ENCODE measurements around the gene PPP1CA.
"Not testable (repeated sequence)": the region's sequence is repeated elsewhere in the genome, so short reads cannot be mapped to it uniquely, and the experiment has no call there.

The PPP1CA gene

DNA sequence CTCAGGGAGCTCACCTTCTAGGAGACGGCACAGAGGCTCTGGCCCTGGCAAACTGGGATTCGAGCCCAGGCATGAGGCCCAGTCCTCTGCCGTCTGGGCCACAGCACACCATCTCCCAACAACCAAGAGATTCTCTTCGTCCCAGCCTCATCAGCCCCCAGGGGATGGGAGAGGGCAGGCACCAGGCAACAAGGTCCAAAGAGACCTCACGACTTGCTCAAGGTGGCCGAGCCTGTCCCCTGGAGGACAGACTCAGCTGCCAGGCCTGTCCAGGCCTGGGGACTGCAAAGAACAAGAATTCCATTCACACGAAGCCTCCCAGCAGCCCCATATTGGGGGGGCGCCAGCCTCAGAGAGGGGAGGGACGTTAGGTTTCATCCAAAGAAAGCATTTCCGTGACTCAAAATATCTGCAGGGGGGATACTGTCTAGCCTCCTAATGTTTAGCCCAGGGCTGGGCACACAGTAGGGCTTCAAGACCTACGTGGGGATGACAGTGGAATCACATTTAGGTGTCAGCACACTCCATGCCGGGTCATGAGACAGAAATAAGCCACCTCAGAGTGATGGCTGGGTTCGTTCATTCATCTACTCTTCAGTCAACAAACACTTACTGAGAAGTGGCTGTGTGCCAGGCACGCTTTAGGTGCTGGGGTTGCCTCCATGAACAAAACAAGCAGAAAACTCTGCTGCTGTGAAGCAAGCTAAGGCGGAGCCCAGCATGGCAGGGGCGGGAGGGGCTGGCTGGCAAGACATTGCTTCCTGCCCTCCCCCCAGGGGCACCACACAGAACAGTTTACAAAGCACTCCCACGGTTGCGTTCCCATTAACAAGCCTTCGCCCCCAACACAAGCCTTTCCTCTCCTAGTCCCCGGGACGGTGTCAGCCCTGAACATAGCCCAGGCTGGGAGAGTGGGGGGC is 15.0 kb upstream of the PPP1CA start:
- DNase-seq, result no peak

DNA sequence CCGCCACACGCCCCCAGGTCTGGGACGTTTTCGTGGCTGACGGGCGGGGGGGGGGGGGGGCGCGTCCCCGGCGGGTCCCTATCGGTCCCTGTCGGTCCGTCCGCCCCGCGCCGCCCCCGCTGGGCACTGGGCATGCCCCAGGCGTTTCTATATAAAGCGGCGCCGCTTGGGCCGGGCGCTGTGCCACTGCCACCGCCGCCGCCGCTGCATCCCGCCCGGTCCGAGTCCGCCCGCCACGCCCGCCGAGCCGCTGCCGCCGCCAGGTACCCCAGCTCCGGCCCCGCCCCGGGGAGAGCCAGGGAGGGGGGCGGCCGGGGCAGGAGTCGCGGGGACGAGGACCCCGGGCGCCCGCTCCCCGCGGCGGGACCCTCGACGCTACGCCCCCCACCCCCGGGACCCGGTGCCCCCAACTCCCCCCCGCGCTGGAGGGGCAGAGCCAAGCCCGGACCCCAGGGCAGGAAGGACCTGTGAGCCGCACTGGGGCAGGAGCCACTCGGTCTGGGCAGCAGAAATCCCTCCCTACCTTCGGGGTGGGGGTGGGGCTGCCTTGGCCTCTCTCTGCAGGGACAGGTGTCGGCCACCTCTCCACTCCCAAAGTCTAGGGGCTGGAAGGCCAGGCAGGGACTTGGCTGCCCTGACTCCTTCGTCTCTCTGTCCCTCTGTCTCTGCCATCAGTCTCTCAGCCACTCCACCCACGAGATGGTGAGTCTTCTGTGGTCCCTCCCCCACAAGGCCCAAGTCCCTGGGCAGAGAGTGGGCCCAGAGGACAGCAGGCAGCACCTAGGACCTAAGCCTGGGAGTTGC is 14.0 kb upstream of the PPP1CA start, which contains the start of gene CARNS1:
CARNS1 (plus strand) TSS at position 178 of the 804 bp plus-strand sequence; CDS start at position 700, 522 bp downstream.
- DNase-seq, result no peak

DNA sequence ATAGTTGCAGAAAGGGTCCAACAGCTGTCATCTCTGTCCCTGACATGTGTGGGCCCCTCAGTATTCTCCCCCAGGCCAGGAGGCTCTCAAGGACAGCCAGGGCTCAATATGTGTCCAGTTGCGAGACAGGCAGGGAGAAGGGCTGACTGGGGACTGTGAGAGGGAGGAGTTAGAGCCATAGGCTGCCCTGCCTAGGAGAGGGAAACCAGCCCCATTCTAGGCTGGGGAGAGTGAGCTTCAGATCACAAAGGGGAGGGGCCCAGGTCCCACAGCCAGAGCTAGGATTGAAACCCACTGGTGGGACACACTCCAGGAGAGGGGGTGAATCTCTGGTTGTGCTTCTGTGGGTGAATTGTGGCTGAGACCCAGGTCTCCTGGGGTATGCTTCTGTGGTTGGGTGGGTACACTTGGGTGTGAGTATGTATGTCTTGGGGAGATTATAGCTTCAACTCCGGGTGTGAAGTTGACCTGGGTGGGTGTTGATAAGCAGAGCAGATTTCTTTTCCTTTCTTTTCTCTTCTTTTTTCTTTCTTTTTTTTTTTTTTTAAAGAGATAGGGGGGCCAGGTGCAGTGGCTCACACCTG is 11.7 kb upstream of the PPP1CA start:
- no peak for DNase-seq

DNA sequence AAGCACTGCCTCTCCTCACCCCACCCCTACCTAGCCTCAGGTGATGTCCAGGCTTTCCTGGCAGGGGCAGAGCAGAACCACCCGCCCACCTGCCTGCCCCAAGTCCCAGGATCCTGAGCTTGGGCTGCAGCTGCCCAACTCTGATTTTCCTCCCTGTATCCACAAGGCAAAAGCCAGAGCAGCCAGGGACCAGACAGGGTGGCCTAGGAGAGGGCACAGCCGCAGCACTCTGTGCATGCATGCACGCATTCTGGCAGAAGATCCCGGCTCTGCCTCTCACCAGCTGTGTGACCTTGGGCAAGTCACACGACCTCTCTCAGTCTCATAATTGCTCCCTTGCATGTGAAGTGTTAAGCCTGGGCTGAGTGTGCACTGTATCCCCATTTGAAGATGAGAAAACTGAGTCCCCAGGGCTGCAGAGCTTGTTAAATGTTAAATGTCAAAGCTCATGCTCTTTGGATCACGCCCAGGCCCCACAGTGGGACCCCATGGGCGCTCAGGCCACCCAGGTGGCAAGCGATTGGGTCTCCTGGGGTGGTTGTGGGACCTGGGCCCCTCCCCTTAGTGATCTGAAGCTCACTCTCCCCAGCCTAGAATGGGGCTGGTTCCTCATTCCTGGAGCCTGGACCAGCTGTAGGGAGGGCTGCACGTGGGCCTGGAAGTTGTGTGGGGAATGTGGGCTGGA is 11.0 kb upstream of the PPP1CA start:
- DNase-seq, result no peak

DNA sequence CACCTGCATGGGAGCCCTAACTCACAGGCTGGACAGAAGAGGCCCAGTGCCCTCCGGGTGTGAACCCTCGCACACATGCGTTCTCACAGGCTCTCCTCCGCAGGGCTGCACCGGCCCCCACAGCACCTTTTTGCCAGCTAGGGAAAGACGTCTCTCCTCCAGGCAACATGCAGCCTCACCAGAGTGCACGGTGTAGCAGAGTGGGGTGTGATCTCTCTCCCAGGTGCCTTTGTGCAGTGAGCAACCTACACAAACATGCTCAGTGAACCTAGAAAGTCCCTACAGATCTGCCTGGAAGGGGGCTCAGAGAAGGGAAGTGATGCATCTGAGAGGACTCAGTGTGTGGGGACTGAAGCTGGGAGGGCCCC is 10.1 kb upstream of the PPP1CA start:
- no peak for DNase-seq

DNA sequence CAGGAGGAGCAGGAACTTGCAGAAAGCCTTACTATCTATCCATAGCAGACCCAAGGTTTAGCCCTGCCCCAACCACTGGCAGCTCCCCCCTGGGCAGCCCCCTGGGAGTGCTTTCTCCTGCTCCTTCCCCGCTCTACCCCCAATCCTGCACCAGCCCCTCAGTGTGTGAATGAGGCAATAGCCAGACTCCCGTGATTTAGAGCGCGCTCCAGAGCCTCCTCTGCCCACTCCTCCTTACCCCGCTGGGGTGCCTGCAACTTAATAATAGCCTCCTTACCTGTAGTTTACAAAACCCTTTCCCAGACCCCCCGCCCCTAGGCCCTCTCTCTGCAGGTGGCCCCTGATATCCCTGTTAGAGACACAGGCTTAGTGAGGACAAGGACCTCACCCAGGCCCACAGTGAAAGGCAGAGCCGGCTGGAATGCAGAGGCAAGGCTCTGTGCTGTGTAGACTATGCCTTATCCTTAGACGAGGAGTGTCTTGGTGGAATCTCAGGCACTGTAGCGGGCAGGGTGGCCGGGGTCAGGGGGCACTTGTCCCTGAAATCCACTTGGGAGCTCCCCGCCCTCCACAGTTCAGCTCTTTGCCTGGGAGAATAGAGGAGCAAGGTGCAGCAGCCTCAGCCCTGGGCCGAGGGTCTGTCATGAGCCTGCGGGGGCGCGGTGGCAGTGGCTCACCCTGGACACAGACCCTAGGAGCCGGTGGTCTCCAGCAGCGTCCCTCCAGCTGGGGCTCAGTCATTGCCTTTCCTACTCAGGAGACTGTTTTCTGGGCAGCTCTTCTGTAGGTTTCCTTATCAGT is 9.5 kb upstream of the PPP1CA start:
- DNase-seq, result no peak

DNA sequence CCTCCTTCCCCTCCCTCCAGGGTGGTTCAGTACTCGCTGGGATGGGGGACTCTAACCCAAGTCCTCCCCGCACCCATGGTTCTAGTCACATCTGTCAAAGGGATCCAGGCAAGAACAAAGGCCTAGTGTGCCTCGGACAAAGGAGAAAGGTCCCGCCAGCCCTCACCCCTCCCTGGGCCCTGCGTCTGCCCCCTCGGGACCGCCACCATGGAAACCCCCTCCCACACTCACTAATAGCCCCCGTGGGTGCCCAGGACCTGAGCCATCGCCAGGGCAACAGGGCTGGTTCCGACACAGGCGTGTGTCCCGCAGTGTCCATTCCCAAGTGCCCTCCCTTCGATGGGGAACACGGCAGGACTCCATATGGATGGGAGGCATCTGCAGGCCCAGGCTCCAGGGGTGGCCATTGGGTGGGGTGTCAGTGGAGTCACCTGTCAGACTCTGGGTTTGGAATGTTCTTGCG is 8.7 kb upstream of the PPP1CA start:
- no peak for DNase-seq

DNA sequence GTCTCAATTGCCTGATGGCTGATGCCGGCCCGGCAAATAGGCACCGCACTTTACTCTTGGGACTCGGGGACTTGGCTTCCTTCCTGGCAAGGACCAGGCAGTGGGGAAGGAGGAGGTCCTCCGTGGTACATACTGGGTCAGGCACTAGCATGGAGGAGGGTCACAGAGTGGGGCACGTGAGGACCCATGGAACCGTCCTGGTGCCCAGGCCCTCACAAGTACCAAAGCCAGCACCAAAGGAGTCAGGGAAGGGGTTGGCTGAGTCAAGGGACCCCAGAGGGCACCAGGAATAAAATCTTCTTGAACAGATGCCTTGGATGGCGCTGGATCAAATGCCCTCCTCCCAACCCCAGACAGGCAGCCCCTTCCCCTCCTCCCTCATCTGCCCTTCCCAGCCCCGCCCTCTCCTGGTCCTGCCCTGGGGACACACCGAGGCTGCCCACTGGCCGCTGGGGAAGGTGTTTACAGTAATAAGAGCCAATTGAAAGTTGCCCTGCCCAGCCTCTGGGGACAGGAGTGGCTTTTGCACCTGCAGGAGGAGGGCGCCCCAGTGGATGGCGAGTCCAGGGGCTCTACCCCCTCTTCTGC is 8.2 kb upstream of the PPP1CA start:
- peak; percentile 74 to 78 for DNase-seq

DNA sequence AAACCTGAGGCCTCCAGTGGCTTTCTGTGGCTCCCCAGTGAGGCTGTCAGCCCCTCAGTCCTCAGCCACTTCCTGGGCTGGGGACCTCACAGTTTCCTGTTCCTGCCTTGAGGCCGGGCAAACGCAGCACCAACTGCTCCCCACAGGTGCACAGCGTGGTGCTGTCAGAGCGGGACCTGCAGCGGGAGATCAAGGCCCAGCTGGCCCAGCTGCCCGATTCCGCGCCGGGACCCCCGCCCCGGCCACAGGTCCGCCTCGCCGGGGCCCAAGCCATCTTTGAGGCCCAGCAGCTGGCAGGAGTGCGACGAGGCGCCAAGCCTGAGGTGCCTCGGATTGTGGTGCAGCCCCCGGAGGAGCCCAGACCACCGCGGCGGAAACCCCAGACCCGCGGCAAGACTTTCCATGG is 7.6 kb upstream of the PPP1CA start:
- no peak for DNase-seq

DNA sequence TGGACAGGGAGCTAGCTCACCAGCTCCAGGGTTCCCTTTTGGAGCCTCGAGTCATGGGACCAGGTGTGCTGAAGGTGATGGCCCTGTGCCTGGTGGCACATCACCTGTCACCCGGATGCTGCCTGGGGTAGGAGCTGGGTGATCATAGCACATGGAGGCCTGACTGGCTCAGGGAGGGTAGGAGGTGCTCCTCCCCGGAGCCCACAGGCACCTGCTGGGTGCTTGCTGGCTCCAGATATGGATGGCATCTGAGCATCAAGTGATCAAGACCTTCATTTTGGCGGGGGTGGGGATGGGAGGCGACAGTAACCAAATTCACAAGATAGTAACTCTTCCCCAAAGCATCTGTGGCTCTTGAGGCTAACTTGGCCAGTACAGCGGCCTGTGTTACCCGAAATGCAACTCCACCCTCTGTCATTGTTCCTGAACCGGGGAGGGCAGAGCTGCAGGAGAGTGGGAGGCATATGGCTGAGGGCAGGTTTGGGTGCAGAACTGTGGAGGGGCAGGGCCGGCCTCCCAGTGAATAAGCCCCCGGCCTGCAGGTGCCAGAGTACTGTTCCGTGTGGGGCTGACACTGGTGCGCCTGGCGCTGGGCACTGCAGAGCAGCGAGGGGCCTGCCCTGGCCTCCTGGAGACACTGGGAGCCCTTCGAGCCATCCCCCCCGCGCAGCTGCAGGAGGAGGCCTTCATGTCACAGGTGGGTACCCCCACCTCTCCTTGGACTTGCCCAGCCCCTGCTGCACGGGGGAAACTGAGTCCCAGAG is 7.0 kb upstream of the PPP1CA start:
- DNase-seq, result no peak

DNA sequence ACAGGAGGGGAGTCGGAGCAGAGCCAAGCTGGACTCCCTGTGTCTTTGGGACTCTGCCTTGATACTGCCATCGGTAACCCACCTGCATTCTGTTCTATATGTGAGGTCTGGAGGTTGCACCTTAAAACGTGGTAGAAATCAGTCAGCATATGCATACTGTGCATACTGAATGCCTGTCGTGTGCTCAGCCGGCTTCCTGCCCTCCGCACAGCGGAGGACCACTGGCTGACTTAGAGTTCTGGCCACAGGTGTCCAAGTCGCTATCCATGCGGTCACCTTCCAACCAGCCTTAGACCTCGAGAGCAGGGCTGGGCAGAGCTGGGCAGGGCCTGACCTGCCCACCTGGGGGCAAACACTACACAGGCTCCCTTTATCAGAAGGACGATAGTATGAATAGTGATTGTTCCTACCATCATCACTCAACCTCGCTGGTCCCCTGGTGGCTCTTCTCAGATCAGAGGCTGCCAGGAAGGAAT is 6.1 kb upstream of the PPP1CA start:
- DNase-seq, result no peak

DNA sequence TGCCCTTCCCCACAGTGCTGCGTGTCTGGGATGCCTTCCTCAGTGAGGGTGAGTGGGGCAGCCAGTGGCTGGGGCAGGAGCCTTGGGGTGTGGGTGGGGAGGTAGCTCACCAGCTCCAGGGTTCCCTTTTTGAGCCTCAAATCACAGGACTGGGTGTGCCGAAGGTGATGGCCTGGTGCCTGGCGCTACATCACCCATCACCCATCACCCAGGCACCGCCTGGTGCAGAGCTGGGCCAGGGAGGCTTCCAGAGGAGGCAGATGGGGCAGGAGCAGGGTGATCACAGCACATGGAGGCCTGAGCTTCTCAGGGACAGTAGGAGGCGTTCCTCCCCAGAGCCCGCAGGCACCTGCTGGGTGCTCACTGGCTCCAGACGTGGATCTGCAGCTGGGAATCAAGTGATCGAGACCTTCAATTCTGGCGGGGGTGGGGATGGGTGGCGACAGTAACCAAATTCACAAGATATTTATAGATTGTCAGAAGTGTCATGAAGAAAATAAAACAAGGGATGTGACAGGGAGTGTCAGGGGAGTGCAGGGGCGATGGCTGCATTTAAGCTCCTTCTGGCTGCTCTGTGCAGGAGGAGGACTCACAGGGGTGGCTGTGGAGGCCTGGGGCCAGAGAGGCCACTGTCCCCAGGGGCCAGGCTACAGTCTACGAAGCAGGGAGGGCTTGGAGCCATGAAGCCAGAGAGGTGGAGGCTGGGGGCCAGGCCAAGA is 5.5 kb upstream of the PPP1CA start:
- no peak for DNase-seq

DNA sequence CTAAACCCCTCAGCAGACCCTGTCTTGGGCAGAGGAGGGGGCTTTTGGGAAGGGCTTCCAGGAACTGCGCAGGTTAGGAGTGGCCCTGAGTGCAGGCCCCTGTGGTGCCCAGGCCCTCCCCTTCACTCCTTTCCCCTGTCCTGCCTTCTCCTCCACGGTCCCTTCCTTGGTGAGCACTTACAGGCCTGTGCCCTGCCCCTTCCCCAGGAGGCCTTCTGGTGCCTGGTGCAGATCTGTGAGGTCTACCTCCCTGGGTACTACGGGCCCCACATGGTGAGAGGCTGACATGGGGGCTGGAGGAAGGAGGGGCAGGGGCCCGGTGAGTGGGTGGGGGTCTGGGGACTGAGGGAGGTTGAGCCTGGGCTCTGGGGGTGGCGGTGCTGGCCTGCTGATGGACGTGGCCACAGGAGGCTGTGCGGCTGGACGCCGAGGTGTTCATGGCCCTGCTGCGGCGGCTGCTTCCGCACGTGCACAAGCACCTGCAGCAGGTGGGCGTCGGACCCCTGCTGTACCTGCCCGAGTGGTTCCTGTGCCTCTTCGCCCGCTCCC is 4.8 kb upstream of the PPP1CA start:
- no peak for DNase-seq

DNA sequence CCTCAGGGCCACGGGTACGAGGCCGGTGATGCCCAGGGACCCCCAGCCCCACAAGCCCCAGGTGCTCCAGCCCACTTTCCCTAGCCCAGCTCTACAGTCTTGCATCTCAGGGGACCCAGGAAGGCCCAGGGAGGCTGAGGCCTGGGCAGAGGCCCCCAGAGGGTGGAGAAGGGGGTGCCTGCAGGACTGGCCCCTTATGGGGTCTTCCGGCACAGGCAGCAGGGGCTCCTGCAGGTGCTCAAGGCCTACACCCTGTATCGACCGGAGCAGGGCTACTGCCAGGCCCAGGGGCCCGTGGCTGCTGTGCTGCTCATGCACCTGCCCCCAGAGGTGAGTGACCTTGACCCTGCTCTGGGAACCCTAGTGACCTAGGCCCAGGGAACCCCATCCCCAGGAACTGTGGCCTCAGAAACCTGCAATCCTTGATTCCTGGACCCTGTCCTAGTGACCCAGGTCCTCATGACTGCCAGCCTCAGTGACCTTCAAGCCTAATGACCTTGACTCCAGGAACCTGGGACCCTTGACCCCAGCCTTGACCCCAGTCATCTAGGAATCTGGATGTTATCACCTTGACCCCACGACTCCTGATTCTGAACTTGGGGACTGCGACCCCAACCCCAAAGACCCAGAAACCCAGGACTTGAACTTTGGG is 4.2 kb upstream of the PPP1CA start:
- DNase-seq, result no peak

DNA sequence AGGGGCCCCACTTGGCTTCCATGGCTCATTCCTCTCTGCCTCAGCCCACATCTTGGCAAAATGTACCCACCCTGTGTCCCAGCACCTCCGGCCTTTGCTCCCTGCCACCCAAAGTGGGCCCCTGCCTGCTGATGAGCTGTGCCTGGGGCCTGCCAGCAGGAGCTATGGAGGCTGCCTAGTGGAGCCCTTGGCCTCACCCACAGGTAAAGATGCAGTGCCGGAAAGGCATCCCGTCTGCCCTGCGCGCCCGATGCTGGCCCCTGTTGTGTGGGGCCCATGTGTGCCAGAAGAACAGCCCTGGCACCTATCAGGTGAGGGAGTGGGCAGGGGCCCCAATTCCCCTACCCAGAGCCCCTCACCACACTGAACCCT is 3.5 kb upstream of the PPP1CA start:
- no peak for DNase-seq

DNA sequence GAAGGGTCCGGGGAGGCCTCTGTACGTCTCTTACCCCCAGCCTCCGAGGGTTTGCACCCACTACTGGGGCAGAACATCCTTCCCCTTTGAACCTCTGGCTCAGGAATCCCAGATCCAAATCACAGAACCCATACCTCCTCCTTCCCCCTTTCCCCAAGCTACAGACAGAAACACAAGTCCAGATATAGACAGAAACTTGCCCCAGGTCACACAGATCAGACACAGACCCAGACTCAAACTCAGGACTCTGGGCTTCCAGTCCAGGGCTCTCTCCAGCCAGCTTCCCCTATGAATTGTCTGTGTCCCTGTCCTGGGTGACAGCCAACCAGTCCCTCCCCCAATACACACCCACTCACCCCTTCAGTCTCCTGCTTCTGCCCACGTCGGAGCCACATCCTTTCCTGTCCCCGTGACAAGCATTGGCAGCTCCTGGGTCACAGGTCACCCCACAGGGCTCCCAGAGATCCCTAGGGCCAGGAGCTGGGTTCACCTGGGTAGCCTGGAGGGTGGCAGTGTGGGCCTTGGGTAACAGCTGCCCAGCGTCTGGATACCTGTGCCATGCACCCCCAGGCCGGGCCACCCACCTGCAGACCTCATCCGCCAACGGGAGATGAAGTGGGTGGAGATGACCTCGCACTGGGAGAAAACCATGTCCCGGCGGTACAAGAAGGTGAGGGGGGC is 3.0 kb upstream of the PPP1CA start:
- DNase-seq, result no peak

DNA sequence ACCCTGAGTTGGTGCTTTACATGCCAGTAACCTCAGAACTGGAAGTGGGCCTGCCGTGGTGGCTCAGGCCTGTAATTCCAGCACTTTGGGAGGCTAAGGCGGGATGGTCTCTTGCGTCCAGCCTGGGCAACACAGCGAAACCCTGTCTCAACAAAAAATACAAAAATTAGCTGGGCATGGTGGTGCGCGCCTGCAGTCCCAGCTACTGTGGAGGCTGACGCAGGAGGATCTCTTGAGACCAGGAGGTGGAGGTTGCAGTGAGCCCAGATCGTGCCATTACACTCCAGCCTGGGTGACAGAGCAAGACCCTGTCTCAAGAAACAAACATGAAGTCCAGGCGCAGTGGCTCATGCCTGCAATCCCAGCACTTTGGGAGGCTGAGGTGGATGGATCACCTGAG is 1.4 kb upstream of the PPP1CA start:
- not testable (repeated sequence) for DNase-seq

DNA sequence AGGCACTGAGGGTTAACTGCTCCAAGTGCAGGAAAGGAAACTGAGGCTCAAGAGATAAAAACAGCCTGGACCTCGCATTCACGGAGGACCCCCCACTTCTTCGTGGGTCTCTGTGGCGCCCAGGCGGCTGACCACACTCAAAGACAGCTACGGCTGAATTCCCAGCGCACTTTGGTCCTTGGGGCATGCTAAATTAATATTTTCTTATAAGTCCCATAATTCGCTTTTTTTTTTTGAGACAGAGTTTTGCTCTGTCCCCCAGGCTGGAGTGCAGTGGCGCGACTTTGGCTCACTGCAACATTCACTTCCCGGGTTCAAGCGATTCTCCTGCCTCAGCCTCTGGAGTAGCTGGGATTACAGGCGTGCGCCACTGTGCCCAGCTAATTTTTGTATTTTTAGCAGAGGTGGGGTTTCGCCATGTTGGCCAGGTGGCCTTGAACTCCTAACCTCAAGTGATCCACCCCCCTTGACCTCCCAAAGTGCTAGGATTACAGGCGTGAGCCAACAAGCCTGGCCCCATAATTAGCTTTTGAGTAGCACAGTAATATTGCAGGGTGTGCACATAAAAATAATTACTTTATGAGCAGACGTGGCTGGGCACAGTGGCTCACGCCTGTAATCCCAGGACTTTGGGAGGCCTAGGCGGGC is 658 bp upstream of the PPP1CA start:
- not testable (repeated sequence) for DNase-seq
